ENCODE results near the gene GOT2.

GRCh38 chr16:58732545-58733247 is 1.4 kb downstream of the GOT2 start:
- TF ChIP-seq POLR2AphosphoS5 (IDR thresholded peaks at IDR 0.05; ENCODE audit: borderline replicate concordance, low read depth, low read length) (no peak), EZH2 (IDR thresholded peaks at IDR 0.05) (no peak)
